Measurements from ENCODE around the gene WBP4.
A peak's percentile ranks its signal among the peaks of the same experiment; 100 is the strongest.

WBP4 gene

GRCh38 chr13:41049480-41050440, 11.5 kb upstream of the WBP4 start:
- Histone ChIP-seq H3K4me2 (ENCODE audit: low read length) (no peak overlapping the region), H3K4me1 (ENCODE audit: low read length) (peaks cover 21% of the 10 kb centered on the region), H4K20me1 (ENCODE audit: insufficient read depth, low read length) (no peaks in the 10 kb centered on the region), H2AFZ (ENCODE audit: low read depth, low read length) (no peak overlapping the region), H3K9me3 (ENCODE audit: insufficient read depth, low read length) (no peaks in the 10 kb centered on the region), H3K27me3 (ENCODE audit: low read depth, low read length) (no peaks in the 10 kb centered on the region), H3K9ac (ENCODE audit: low read length) (no peak overlapping the region), H3K4me3 (ENCODE audit: low read length) (no peak overlapping the region), H3K79me2 (ENCODE audit: low read length) (no peaks in the 10 kb centered on the region), H3K36me3 (replicated peaks; ENCODE audit: low read depth, low read length) (no peaks in the 10 kb centered on the region), H3K27ac (ENCODE audit: low read length) (no peak overlapping the region)
- TF ChIP-seq CTCF (IDR thresholded peaks at IDR 0.05; ENCODE audit: low read depth, low read length) (no peak), EZH2phosphoT487 (IDR thresholded peaks at IDR 0.05; ENCODE audit: low read depth) (no peak)

- Histone ChIP-seq H3K9me3 (ENCODE audit: insufficient read depth, low read length) (no peaks in the 10 kb centered on the region), H3K4me1 (ENCODE audit: low read length) (peaks cover 24% of the 10 kb centered on the region), H3K36me3 (replicated peaks; ENCODE audit: low read depth, low read length) (no peaks in the 10 kb centered on the region), H4K20me1 (ENCODE audit: insufficient read depth, low read length) (no peaks in the 10 kb centered on the region), H3K4me2 (ENCODE audit: low read length) (no peak overlapping the region), H3K79me2 (ENCODE audit: low read length) (no peaks in the 10 kb centered on the region), H3K4me3 (ENCODE audit: low read length) (no peak overlapping the region), H3K27me3 (ENCODE audit: low read depth, low read length) (no peaks in the 10 kb centered on the region), H3K27ac (ENCODE audit: low read length) (no peak overlapping the region), H2AFZ (ENCODE audit: low read depth, low read length) (no peak overlapping the region), H3K9ac (ENCODE audit: low read length) (no peak overlapping the region)
- TF ChIP-seq CTCF (IDR thresholded peaks at IDR 0.05; ENCODE audit: low read depth, low read length), result no peak
- no peak for TF ChIP-seq EZH2phosphoT487 (IDR thresholded peaks at IDR 0.05; ENCODE audit: low read depth)
Measured at GRCh38 chr13:41052441-41052840, 8.9 kb upstream of the WBP4 start.

- H3K9ac ChIP-seq (ENCODE audit: low read length), result no peak overlapping the region
- H3K27me3 ChIP-seq (ENCODE audit: low read depth, low read length), result no peaks in the 10 kb centered on the region
- no peaks in the 10 kb centered on the region for H3K9me3 ChIP-seq (ENCODE audit: insufficient read depth, low read length)
- no peak overlapping the region for H3K4me3 ChIP-seq (ENCODE audit: low read length)
- H3K4me1 ChIP-seq (ENCODE audit: low read length), result peaks cover 24% of the 10 kb centered on the region
- H4K20me1 ChIP-seq (ENCODE audit: insufficient read depth, low read length), result no peaks in the 10 kb centered on the region
- TF ChIP-seq CTCF (IDR thresholded peaks at IDR 0.05; ENCODE audit: low read depth, low read length) (no peak), EZH2phosphoT487 (IDR thresholded peaks at IDR 0.05; ENCODE audit: low read depth) (no peak)
- H3K4me2 ChIP-seq (ENCODE audit: low read length), result no peak overlapping the region; the same call in 1 of the 2 replicates
- no peaks in the 10 kb centered on the region for H3K79me2 ChIP-seq (ENCODE audit: low read length)
- no peak overlapping the region for H3K27ac ChIP-seq (ENCODE audit: low read length)
- H3K36me3 ChIP-seq (replicated peaks; ENCODE audit: low read depth, low read length), result no peaks in the 10 kb centered on the region
- H2AFZ ChIP-seq (ENCODE audit: low read depth, low read length), result no peak overlapping the region
Measured at GRCh38 chr13:41053384-41053826, 7.9 kb upstream of the WBP4 start.

GRCh38 chr13:41054212-41054877, 7.0 kb upstream of the WBP4 start:
- H3K79me2 ChIP-seq (ENCODE audit: low read length), result no peaks in the 10 kb centered on the region; the same call in 1 of the 2 replicates
- H3K9ac ChIP-seq (ENCODE audit: low read length), result no peak overlapping the region
- H3K27me3 ChIP-seq (ENCODE audit: low read depth, low read length), result no peaks in the 10 kb centered on the region
- H3K4me2 ChIP-seq (ENCODE audit: low read length), result peak overlapping the region; percentile 61
- peak overlapping the region; percentile 25; the same call in 1 of the 2 replicates for H2AFZ ChIP-seq (ENCODE audit: low read depth, low read length)
- H4K20me1 ChIP-seq (ENCODE audit: insufficient read depth, low read length), result no peaks in the 10 kb centered on the region
- no peaks in the 10 kb centered on the region for H3K9me3 ChIP-seq (ENCODE audit: insufficient read depth, low read length)
- TF ChIP-seq EZH2phosphoT487 (IDR thresholded peaks at IDR 0.05; ENCODE audit: low read depth) (no peak), CTCF (IDR thresholded peaks at IDR 0.05; ENCODE audit: low read depth, low read length) (peak; percentile 81)
- no peak overlapping the region for H3K27ac ChIP-seq (ENCODE audit: low read length)
- H3K4me3 ChIP-seq (ENCODE audit: low read length), result peak overlapping the region; percentile 45
- peaks cover 25% of the 10 kb centered on the region for H3K4me1 ChIP-seq (ENCODE audit: low read length)
- no peaks in the 10 kb centered on the region for H3K36me3 ChIP-seq (replicated peaks; ENCODE audit: low read depth, low read length)
